ENCODE measurements around the gene TFIP11. TPM values are rescaled to one million over a fixed set of nuclear protein-coding genes. Genes with fewer than 3 reads are reported as not detected.

Gene TFIP11
- total RNA-seq, 1 experiment from 2014 or later, result 26.9 TPM

GRCh38 chr22:26453812-26454500 lies 58.3 kb downstream of the TFIP11 start:
- ChIA-PET CTCF (interaction anchor here (1.3 to 3.0 kb wide), 3 partner anchors 8 to 90 kb away, joined by 3 to 17 read pairs (median 7); no protein-coding TSS in a partner anchor), POLR2A (no interaction called here)
- no peaks in the 10 kb centered on the region for H3K9me3 Mint-ChIP-seq

GRCh38 chr22:26453216-26453615 lies 59.1 kb downstream of the TFIP11 start:
- POLR2A ChIA-PET, result no interaction called here
- H3K9me3 Mint-ChIP-seq, result no peaks in the 10 kb centered on the region
- H3K27ac Mint-ChIP-seq, result no peak overlapping the region
- no peaks in the 10 kb centered on the region for H3K27me3 Mint-ChIP-seq (ENCODE audit: low read depth)
- CTCF ChIA-PET, result interaction anchor here (1.3 to 3.0 kb wide), 3 partner anchors 8 to 89 kb away, joined by 3 to 17 read pairs (median 7); no protein-coding TSS in a partner anchor
- H3K4me3 Mint-ChIP-seq, result no peak overlapping the region
- no peak for DNase-seq (ENCODE audit: low spot score)
- ATAC-seq, result no peak
- no peaks in the 10 kb centered on the region for H3K4me1 Mint-ChIP-seq
- H3K36me3 Mint-ChIP-seq, result peaks cover 37% of the 10 kb centered on the region
- TF ChIP-seq NFYB (CRISPR knock-in tag; conservative IDR thresholded peaks at IDR 0.05; ENCODE audit: low read depth) (no peak), SMAD3 (CRISPR knock-in tag; IDR thresholded peaks at IDR 0.05; ENCODE audit: borderline replicate concordance) (no peak), OVOL2 (CRISPR knock-in tag; IDR thresholded peaks at IDR 0.05; ENCODE audit: borderline replicate concordance) (no peak), CDX4 (CRISPR knock-in tag; IDR thresholded peaks at IDR 0.05; ENCODE audit: borderline replicate concordance) (no peak), ESRRA (CRISPR knock-in tag; IDR thresholded peaks at IDR 0.05; ENCODE audit: borderline replicate concordance) (no peak), MXD4 (CRISPR knock-in tag; IDR thresholded peaks at IDR 0.05; ENCODE audit: borderline replicate concordance) (no peak), ZBTB43 (CRISPR knock-in tag; IDR thresholded peaks at IDR 0.05) (no peak)

More at GRCh38 chr22:26453812-26454500, 58.3 kb downstream of the TFIP11 start:
- peaks cover 39% of the 10 kb centered on the region for H3K36me3 Mint-ChIP-seq
- no peak overlapping the region for H3K4me3 Mint-ChIP-seq
- H3K4me1 Mint-ChIP-seq, result no peaks in the 10 kb centered on the region
- no peaks in the 10 kb centered on the region for H3K27me3 Mint-ChIP-seq (ENCODE audit: low read depth)
- DNase-seq (ENCODE audit: low spot score) (no peak), ATAC-seq (no peak)
- TF ChIP-seq USF1 (CRISPR knock-in tag; IDR thresholded peaks at IDR 0.05) (no peak), ZNF263 (CRISPR knock-in tag; IDR thresholded peaks at IDR 0.05; ENCODE audit: low read depth) (no peak), RELA (CRISPR knock-in tag; IDR thresholded peaks at IDR 0.05; ENCODE audit: borderline replicate concordance) (no peak), ZBTB21 (CRISPR knock-in tag; IDR thresholded peaks at IDR 0.05; ENCODE audit: borderline replicate concordance) (no peak), ATF2 (CRISPR knock-in tag; IDR thresholded peaks at IDR 0.05; ENCODE audit: borderline replicate concordance, low read depth) (no peak), PRRX2 (CRISPR knock-in tag; IDR thresholded peaks at IDR 0.05) (no peak), ERG (CRISPR knock-in tag; IDR thresholded peaks at IDR 0.05) (no peak), ZNF121 (CRISPR knock-in tag; IDR thresholded peaks at IDR 0.05) (no peak), SOX15 (CRISPR knock-in tag; IDR thresholded peaks at IDR 0.05) (no peak), MYBL2 (CRISPR knock-in tag; IDR thresholded peaks at IDR 0.05) (no peak), STAT6 (CRISPR knock-in tag; conservative IDR thresholded peaks at IDR 0.05; ENCODE audit: low read depth) (no peak), ZNF232 (CRISPR knock-in tag; IDR thresholded peaks at IDR 0.05) (no peak)
- no peak overlapping the region for H3K27ac Mint-ChIP-seq
